KOPT-K1 (cell line): Measurements from ENCODE around the gene ROR2.
"Not testable (repeated sequence)": the region's sequence is repeated elsewhere in the genome, so short reads cannot be mapped to it uniquely, and the experiment has no call there.

Experiments
- H3K27ac ChIP-seq: fragments of 200-600 bp; sonication (generic); 2 replicates; pipeline ENCODE4 v1.5.1; 2016; ENCODE audit warnings: antibody characterized with exemption, mild to moderate bottlenecking, low read depth, low read length; ENCODE audit not compliant: poor library complexity, severe bottlenecking
- H3K36me3 ChIP-seq: fragments of 200-600 bp; sonication (generic); 2 replicates; pipeline ENCODE4 v1.5.1; 2017; ENCODE audit warnings: antibody characterized with exemption, mild to moderate bottlenecking, low read length, moderate library complexity; ENCODE audit not compliant: insufficient read depth
- H3K9me3 ChIP-seq: fragments of 200-600 bp; sonication (generic); 2 replicates; pipeline ENCODE4 v1.5.1; 2017; ENCODE audit warnings: antibody characterized with exemption, low read length, mild to moderate bottlenecking; ENCODE audit not compliant: insufficient read depth, poor library complexity, severe bottlenecking

The ROR2 gene

DNA sequence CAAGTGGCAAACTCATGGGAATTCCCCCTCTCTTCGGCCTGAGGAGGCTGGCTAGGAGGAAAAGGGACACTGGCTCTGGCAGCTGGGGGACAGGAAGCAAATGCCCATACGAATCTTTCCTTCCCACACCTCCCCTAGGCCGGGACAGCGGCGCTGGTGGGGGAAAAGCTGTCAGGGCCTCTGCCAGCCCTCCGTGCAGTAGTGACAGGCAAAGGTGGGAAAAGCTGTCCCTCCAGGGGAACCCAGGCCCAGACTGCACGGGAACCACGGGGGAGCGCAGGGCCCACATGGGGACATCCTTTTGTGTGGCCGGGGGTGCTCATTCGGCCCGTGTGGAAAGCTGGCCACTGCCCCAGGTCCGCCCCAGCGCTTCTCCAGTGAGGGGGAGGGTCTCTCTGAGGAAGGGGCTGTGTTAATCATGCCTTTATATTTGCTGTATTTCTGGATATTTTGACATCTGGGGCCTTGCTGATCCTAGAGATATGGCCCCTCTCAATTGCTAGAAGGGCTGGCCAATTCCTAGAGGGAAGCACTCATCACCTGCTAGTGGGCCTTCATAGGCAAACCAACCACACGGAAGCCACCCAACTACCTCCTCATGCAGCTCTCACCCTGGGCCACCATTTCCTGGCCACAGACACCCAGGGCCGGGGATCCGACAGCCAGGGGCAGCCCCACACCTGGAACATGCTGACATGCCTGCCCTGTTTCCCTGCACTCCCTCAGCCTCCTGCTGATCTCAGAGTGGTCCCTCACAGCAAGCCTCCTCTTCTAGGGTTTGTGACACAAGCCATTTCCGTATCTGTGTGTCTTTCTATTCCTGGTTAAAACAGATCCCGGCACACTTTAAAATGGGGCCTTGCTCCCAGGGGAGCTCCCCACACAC, 138.8 kb downstream of the ROR2 start:
- Histone ChIP-seq H3K36me3 (no peaks in the 10 kb centered on the region), H3K9me3 (no peaks in the 10 kb centered on the region), H3K27ac (no peak overlapping the region)

DNA sequence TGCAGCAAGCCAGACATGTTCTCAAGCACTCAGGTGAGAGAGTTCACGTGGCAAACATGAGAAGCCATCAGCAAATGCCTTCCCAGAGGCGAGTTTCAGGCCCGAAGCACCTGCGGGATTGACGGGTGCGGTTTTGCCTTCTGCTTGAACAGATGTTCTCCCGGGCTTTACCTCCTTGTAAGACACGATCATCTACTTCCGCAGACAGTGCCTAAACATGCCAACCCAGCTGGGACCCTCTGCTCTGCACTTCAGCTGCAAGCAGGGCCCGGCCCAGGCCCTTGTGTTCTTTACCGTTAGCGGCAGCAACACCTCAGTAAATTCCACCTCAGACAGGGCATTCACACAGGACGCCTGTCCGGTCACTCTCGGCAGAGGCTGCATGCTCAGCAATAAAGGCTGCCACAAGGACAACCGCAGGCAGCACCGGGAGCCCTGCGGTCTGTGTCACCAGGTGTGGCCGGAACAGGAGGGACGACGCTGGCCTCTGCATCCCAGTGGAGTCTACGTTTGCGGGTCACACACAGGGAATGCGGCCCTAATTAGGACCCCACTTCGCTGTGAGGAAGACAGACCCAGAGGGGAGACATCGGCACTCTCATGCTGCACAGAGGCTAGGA, 139.6 kb downstream of the ROR2 start:
- Histone ChIP-seq H3K9me3 (no peaks in the 10 kb centered on the region), H3K27ac (no peak overlapping the region), H3K36me3 (no peaks in the 10 kb centered on the region)

DNA sequence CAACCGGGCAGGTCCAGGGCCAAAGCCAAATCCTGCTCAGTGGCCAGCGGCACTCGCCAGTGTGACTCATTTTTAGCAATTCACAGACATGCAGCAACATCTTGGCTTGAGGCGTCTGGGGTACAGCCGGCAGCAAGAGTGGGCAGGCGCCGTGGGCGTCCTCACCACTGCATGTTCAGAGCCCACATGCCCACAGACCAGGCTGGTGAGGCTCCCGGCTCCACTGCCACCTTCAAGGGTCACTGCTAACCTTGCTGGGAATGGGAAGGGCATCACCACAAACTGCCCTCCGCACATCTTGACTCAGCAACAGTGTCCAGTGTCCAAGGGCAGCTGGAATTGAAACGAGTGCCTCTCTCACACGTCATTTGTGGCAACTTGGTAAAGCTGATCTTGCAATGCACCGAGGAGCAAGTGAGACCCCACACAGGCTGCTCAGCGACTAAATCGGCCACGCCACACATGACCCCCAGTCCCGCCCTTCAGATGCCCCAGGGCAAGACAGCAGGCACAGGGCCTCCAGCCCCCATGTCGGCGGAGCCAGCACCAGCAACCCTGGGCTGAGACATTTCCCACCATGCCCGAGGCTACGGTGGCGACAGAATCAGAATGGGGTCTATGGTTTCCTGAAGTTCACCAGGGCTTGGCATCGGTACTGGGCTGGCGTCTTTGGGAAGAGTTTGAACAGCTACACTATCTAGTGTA, 140.3 kb downstream of the ROR2 start:
- Histone ChIP-seq H3K27ac (no peak overlapping the region), H3K9me3 (no peaks in the 10 kb centered on the region), H3K36me3 (no peaks in the 10 kb centered on the region)

DNA sequence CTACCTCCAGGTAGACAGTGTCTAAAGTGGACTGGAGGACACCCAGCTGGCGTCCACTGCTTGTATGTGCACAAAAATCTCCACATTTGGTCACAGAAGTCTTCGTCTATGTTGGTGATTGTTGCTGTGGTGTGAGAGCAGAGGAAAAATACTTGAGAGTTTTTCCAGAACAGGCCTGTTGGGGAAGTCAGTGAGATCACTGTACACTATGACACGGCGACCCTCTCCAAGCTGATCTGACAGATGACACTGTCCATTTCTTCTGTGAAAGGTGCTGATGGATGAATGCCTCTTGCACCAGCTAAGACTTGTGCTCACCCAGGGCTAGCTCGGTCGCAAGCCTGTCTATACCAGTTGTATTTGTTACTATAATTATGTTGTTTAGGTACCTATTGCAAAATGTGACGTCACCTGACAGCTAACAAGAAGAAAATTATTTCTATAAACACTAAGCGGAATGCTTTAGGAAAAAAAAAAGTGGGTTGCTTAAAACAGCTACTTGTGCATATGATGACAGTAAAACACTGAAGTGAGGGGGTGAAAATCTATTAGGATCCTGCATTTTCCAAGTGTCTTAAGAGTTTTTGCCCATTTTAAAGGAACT, 142.3 kb downstream of the ROR2 start:
- H3K9me3 ChIP-seq = no peaks in the 10 kb centered on the region
- H3K36me3 ChIP-seq = no peaks in the 10 kb centered on the region
- H3K27ac ChIP-seq = no peak overlapping the region

DNA sequence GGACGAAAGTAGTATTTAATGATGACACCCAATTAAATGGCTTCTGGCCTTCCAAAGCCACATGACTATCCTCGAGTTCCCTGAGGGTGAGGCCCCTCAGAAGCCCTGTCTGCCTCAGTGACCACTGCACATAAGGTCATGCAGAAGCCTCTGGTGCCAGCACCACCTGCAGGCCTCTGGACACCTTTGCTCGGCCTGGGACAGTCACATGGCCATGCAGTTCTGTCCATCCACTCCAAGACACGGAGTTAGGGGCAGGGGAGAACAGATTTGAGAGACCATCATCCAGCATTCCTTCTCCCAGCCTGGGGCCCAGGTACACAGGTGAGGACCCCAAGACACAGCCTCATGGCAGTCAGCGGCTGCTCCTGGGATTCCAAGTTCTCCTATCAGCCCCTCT, 145.0 kb downstream of the ROR2 start:
- H3K36me3 ChIP-seq = no peaks in the 10 kb centered on the region
- H3K27ac ChIP-seq = no peak overlapping the region
- H3K9me3 ChIP-seq = no peaks in the 10 kb centered on the region

DNA sequence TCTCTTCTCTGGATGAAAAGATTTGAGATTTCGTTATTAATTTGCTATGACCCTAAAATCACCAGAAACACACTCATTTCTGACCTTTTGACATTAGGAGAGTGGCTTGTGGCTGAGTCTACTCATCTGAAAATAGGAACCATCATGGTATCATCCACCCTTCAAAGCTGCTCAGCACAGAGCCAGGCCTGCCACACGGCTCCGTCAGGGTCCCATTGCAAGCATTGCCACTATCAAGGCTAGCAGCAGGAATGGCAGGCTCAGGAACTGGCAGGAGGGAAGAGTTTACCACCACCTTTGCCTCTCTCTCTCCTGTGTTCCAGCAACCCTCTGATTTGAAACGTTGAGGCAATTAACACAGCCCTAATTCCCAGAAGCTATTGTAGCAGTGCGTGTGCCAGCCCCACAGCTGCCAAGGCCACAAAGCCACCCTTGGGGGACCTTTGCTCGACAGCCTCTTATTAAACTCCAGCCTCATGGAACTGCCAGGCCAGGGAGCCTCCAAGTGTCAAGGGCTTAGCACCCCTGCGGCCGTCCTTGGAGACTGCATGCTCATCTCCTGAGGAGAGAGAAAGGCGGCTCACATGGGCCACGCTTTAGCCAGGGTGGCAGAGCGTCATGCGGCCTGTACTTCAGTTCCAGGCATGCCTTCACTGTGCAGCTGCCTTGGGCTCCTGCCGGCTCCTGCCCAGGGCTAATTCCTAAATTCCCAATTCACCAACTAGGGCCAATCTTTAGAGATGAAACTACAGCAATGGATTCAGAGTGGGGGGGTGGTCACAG, 145.9 kb downstream of the ROR2 start:
- Histone ChIP-seq H3K36me3 (no peaks in the 10 kb centered on the region), H3K9me3 (no peaks in the 10 kb centered on the region), H3K27ac (no peak overlapping the region)

DNA sequence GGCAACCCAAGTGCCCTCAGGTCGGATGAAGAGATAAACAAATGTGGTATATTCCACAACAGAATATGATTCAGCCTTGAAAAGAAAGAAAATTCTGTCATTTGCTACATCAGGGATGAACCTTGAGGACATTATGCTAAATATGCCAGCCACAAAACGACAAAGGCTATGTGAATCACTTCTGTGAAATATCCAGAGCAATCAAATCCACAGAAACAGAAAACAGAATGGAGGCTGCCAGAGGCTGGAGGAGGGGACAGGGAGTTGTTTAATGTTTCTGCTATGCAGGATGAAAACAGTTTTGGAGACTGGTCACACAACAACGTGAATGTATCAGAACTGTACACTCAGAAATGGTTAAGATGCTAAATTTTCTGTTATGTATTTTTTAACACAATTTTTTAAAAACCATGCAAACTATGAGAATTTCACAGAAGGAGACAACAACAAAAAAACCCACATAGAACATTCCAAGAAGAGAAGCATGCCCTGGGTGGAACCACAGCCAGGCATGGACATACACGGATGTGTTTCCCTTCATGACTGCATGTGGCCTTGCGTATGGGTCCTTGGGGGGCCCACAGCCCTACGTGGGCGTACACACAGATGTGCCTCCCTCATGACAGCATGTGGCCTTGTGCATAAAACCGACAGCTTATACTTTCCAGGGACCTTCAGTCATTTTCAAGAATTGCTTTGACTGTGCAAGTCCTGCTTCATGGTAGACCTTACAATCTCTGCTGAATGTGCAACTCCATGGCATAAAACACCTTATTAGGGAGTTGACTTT, 146.7 kb downstream of the ROR2 start:
- Histone ChIP-seq H3K36me3 (no peaks in the 10 kb centered on the region), H3K9me3 (no peaks in the 10 kb centered on the region), H3K27ac (no peak overlapping the region)

DNA sequence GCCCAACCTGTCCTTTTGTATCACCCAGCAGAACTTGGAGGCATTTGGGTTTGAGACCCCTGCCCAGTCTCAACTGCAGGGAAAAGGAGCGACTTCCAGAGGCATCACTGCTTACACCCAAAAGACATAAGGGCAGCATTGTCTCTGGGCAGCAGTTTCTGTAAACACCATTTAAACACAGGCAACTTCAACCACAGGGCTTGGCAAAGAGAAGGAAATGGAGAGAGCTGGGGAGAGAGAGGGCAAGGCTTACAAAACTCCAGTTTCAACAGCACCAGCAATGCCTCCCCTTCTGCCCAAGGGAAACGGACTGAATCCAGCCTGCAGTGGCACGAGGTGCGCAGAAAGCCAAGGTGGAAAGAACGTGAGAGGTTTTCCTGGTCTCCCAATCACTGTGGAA, 147.6 kb downstream of the ROR2 start:
- H3K9me3 ChIP-seq = no peaks in the 10 kb centered on the region
- no peak overlapping the region for H3K27ac ChIP-seq

DNA sequence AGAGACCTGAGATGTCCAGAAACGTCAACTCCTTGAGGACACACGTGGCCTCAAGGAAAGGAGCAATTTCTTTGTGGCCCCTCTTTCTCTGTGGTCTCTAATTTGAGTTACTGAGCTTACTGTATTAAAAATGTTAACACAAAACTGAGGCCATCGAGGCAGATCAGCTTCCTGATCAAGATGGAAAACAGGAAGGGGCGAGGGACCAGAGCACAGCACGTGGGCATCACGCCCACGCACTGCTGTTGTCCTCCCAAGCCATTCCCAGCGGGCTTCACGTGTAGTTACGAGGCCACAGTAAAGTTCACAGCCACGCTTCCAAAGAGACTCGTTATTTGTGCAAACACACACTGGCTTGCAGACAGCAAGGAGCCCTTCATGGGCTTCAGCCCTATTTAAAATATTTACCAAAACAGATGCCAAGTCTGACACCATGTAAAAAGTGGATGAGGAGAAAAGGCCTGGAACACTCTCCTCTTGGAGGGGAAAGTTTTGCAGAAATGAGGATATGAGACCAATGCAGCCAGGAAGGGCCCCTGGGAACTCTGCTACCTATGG, 149.5 kb downstream of the ROR2 start:
- Histone ChIP-seq H3K27ac (no peak overlapping the region), H3K36me3 (no peaks in the 10 kb centered on the region), H3K9me3 (no peaks in the 10 kb centered on the region)

More for the DNA sequence above, 147.6 kb downstream of the ROR2 start:
- no peaks in the 10 kb centered on the region for H3K36me3 ChIP-seq

DNA sequence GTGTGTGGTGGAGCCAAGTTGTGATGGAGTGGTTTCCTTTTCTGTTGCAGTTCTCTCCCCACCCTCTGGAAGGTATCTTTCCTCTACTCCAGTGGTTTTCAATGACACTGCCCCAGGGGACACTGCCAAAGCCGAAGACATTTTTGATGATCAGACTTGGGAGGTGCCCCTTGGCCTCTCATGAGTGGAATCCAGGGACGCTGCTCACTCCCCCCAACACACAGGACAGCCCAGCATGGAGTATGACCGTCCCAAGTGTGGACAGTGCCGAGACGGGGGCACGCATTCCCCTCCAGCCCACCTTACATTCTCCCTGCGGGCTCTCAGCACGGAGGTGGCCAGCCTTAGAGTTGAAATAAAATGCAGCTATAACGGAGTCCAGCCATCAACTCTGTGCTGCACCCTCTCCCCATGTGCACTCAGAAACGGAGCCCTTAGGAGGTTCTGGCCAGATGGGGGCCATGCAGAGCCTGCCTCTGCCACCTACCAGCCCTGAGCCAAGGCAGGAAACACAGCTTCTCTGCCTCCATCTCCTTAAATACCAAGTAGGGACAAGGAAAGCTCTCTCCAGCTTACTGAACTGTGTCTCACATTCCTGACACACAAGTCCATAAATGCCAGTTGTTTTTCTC, 150.8 kb downstream of the ROR2 start:
- Histone ChIP-seq H3K9me3 (no peaks in the 10 kb centered on the region), H3K27ac (no peak overlapping the region), H3K36me3 (no peaks in the 10 kb centered on the region)

DNA sequence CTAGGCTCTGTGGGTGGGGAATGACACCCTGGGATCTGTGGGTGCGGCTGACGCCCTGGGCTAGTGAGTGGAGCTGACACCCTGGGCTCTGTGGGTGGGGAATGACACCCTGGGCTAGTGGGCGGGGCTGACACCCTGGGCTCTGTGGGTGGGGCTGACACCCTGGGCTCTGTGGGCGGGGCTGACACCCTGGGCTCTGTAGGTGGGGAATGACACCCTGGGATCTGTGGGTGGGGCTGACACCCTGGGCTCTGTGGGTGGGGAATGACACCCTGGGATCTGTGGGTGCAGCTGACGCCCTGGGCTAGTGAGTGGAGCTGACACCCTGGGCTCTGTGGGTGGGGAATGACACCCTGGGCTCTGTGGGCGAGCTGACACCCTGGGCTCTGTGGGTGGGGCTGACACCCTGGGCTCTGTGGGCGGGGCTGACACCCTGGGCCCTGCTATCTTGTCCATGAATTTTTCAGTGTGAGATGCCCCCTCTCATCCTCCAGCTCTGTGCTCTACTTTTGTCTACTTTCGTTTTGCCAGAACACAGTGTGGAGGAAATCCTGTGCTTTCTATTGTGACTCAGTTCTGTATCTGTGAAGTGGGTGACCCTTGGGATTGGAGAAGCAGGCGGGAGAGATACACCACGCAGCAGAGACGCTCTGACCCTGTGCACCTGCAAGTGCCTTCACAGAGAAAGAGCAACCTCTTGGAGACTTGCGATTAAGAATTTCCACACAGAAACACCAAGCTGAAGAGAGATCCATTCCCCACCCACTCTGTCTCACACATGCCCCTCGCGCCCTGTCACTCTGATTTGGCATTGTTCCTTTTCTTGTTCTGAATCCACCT, 151.5 kb downstream of the ROR2 start:
- H3K9me3 ChIP-seq, H3K27ac ChIP-seq, H3K36me3 ChIP-seq: not testable (repeated sequence)

DNA sequence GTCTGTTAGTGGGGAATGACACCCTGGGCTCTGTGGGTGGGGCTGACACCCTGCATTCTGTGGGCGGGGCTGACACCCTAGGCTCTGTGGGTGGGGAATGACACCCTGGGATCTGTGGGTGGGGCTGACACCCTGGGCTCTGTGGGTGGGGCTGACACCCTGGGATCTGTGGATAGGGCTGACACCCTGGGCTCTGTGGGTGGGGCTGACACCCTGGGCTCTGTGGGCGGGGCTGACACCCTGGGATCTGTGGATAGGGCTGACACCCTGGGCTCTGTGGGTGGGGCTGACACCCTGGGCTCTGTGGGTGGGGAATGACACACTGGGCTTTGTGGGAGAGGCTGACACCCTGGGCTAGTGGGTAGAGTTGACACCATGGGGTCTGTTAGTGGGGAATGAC, 152.5 kb downstream of the ROR2 start:
- H3K9me3 ChIP-seq, H3K36me3 ChIP-seq, H3K27ac ChIP-seq: not testable (repeated sequence)

DNA sequence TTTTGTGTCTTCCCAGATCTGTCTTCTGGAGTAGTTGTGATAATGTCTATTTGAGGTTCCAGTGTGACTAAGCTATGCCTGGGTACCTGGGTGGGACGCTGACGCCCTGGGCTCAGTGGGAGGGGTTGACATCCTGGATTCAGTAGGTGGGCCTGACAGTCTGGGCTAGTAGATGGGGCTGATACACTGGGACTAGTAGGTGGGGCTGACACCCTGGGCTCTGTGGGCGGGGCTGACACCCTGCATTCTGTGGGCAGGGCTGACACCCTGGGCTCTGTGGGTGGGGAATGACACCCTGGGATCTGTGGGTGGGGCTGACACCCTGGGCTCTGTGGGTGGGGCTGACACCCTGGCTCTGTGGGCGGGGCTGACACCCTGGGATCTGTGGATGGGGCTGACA, 153.5 kb downstream of the ROR2 start:
- not testable (repeated sequence) for H3K9me3 ChIP-seq, H3K36me3 ChIP-seq, H3K27ac ChIP-seq
